ENCODE measurements around the gene RNF213. TPM values are rescaled to one million over a fixed set of nuclear protein-coding genes. Genes with fewer than 3 reads are reported as not detected.

The RNF213 gene
- total RNA-seq, 1 donor, result 134 TPM

DNA sequence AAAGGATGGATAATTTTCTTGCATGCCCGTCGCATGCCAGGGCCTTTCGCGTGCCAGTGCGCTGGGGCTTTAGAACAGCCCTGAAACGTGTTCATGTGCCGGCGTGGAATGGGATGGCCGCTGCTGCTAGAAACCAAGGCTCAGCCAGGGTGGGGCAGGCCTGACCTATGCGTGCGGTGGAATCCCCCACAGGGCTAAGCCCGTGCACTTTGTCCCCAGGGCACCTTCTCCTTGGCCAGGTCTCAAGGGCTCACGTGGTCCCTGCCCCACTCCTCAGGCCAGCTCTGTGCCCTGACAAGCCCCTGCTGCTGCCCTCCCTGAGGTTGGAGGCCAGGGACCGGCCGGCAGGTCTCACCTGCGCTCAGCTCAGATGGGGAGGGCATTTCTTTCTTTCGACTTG, 13.1 kb upstream of the RNF213 start:
- no peaks in the 10 kb centered on the region for H3K79me2 ChIP-seq (ENCODE audit: insufficient read depth, low read length)
- no peaks in the 10 kb centered on the region for H3K4me1 ChIP-seq (ENCODE audit: insufficient read depth, low read length)
- no peaks in the 10 kb centered on the region for H3K9me3 ChIP-seq (ENCODE audit: low read depth, low read length)
- H2AFZ ChIP-seq (ENCODE audit: low read length), result no peak overlapping the region
- no peak overlapping the region for H3K4me2 ChIP-seq (ENCODE audit: insufficient read depth, low read length)
- no peak for DNase-seq (ENCODE audit: insufficient read length, low spot score, missing footprints)
- TF ChIP-seq, protein P1, sequence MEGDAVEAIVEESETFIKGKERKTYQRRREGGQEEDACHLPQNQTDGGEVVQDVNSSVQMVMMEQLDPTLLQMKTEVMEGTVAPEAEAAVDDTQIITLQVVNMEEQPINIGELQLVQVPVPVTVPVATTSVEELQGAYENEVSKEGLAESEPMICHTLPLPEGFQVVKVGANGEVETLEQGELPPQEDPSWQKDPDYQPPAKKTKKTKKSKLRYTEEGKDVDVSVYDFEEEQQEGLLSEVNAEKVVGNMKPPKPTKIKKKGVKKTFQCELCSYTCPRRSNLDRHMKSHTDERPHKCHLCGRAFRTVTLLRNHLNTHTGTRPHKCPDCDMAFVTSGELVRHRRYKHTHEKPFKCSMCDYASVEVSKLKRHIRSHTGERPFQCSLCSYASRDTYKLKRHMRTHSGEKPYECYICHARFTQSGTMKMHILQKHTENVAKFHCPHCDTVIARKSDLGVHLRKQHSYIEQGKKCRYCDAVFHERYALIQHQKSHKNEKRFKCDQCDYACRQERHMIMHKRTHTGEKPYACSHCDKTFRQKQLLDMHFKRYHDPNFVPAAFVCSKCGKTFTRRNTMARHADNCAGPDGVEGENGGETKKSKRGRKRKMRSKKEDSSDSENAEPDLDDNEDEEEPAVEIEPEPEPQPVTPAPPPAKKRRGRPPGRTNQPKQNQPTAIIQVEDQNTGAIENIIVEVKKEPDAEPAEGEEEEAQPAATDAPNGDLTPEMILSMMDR (IDR thresholded peaks at IDR 0.05; ENCODE audit: extremely low read depth, low read depth, low read length), result no peak
- no peaks in the 10 kb centered on the region for H3K27me3 ChIP-seq (ENCODE audit: insufficient read depth, low read length)
- no peak overlapping the region for H3K27ac ChIP-seq (ENCODE audit: low read depth, low read length)
- H3K36me3 ChIP-seq (ENCODE audit: insufficient read depth, low read length), result no peaks in the 10 kb centered on the region
- H3K4me3 ChIP-seq (ENCODE audit: insufficient read depth, low read length), result no peak overlapping the region
- no peaks in the 10 kb centered on the region for H4K20me1 ChIP-seq (ENCODE audit: insufficient read depth, low read length)

DNA sequence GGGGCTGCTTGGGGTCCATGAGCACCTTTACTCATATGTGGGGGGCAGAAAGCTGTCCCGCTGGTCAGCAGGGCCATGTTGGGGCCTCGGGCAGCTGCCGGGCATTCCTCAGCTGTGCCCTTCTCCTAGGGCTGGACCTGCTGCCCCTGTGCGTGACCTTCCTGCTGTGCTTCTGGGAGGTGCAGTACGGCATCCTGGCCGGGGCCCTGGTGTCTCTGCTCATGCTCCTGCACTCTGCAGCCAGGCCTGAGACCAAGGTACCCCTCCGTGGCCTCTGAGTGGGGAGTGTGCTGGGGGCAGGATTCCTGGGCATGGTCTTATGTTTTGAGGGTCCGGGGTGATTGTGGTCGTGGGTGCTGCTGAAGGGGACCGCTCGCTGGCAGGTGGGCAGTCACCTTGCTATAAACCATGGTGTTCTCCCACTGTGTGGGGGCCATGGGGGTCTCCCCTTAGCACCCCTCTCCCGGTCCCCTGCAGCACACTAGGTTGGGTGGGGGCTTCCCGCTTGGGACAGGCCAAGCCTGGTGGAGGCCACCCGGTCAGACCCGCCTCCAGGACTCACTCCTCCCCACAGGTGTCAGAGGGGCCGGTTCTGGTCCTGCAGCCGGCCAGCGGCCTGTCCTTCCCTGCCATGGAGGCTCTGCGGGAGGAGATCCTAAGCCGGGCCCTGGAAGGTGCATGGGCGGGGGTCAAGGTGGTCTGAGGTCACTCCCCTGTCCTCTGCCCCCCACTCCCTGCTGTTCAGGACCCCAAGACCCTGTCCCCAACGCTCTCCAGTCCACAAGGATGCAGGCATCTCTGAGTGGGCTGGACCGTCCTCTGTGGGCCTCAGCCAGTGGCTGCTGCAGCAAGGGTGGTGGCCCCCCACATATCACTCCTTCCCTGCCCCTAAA, 12.4 kb upstream of the RNF213 start:
- no peak overlapping the region for H3K4me2 ChIP-seq (ENCODE audit: insufficient read depth, low read length)
- no peak overlapping the region for H3K27ac ChIP-seq (ENCODE audit: low read depth, low read length)
- H2AFZ ChIP-seq (ENCODE audit: low read length), result no peak overlapping the region
- H3K79me2 ChIP-seq (ENCODE audit: insufficient read depth, low read length), result no peaks in the 10 kb centered on the region
- DNase-seq (ENCODE audit: insufficient read length, low spot score, missing footprints), result peak; percentile 78
- no peaks in the 10 kb centered on the region for H4K20me1 ChIP-seq (ENCODE audit: insufficient read depth, low read length)
- no peaks in the 10 kb centered on the region for H3K4me1 ChIP-seq (ENCODE audit: insufficient read depth, low read length)
- TF ChIP-seq, protein P1 (IDR thresholded peaks at IDR 0.05; ENCODE audit: extremely low read depth, low read depth, low read length), result no peak
- H3K4me3 ChIP-seq (ENCODE audit: insufficient read depth, low read length), result no peak overlapping the region
- H3K9me3 ChIP-seq (ENCODE audit: low read depth, low read length), result no peaks in the 10 kb centered on the region
- no peaks in the 10 kb centered on the region for H3K27me3 ChIP-seq (ENCODE audit: insufficient read depth, low read length)
- no peaks in the 10 kb centered on the region for H3K36me3 ChIP-seq (ENCODE audit: insufficient read depth, low read length)

DNA sequence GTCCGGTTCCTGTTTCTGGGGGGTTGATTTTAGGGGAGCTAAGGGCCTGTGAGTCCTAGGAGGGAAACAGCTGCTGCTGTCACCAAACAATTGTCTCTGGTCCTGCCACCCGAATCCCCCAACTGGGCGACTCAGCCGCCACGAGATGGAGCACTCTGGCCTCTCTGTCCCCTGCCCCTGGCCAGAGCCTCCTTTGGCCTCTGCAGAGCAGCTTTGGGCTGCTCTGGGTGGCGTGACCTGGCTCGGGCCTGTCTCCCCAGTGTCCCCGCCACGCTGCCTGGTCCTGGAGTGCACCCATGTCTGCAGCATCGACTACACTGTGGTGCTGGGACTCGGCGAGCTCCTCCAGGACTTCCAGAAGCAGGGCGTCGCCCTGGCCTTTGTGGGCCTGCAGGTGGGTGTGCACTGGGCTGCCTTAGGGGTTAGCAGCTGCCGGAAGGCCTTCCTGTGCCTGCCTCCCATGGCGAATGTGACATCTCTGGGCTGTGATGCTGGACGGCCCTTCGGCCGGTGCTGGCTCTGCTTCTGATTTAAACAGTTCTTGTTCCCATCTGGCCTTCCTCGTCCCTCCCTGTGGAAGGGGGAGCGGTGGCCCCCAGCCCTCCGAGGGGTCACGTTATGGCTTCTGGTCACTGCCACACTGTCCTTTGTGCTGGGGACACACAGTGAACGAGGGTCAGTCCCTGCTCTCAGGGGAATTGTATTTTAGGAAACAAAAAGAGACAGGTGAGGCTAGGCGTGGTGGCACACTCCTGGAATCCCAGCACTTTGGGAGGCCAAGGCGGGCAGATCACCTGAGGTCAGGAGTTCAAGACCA, 11.6 kb upstream of the RNF213 start:
- TF ChIP-seq, protein P1 (IDR thresholded peaks at IDR 0.05; ENCODE audit: extremely low read depth, low read depth, low read length), result no peak
- H3K9me3 ChIP-seq (ENCODE audit: low read depth, low read length), result no peaks in the 10 kb centered on the region
- no peaks in the 10 kb centered on the region for H3K79me2 ChIP-seq (ENCODE audit: insufficient read depth, low read length)
- no peak overlapping the region for H3K4me2 ChIP-seq (ENCODE audit: insufficient read depth, low read length)
- no peak overlapping the region for H2AFZ ChIP-seq (ENCODE audit: low read length)
- no peaks in the 10 kb centered on the region for H3K27me3 ChIP-seq (ENCODE audit: insufficient read depth, low read length)
- no peak overlapping the region for H3K4me3 ChIP-seq (ENCODE audit: insufficient read depth, low read length)
- no peaks in the 10 kb centered on the region for H3K36me3 ChIP-seq (ENCODE audit: insufficient read depth, low read length)
- no peak overlapping the region for H3K27ac ChIP-seq (ENCODE audit: low read depth, low read length)
- H3K4me1 ChIP-seq (ENCODE audit: insufficient read depth, low read length), result peaks cover under 1% of the 10 kb centered on the region
- H4K20me1 ChIP-seq (ENCODE audit: insufficient read depth, low read length), result no peaks in the 10 kb centered on the region
- DNase-seq (ENCODE audit: insufficient read length, low spot score, missing footprints), result peak; percentile 50

DNA sequence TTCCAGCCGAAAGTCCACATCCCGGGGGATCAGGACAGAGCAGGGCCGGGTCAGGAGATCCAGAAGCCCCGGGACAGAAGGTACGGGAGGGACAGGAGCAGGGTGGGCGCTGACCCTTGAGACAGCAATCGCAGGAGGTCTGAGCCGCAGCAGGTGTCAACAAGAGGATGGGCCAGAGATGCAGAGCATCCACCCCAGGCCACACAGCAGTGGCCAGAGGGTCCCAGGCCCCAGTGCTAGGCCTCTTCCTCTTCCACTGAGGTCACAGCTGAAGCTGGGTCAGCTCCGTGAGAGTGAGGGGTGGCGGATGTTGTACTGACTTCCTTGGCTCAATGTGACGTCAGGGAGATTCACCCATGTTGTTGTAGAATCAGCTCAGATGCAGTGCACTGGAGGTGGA, 8.7 kb upstream of the RNF213 start:
- no peak for DNase-seq (ENCODE audit: insufficient read length, low spot score, missing footprints)
- Histone ChIP-seq H3K4me3 (ENCODE audit: insufficient read depth, low read length) (no peak overlapping the region), H3K36me3 (ENCODE audit: insufficient read depth, low read length) (no peaks in the 10 kb centered on the region), H3K27me3 (ENCODE audit: insufficient read depth, low read length) (no peaks in the 10 kb centered on the region), H3K4me2 (ENCODE audit: insufficient read depth, low read length) (no peak overlapping the region), H3K4me1 (ENCODE audit: insufficient read depth, low read length) (peaks cover 15% of the 10 kb centered on the region), H2AFZ (ENCODE audit: low read length) (no peak overlapping the region), H3K27ac (ENCODE audit: low read depth, low read length) (no peak overlapping the region), H3K9me3 (ENCODE audit: low read depth, low read length) (no peaks in the 10 kb centered on the region), H3K79me2 (ENCODE audit: insufficient read depth, low read length) (no peaks in the 10 kb centered on the region), H4K20me1 (ENCODE audit: insufficient read depth, low read length) (no peaks in the 10 kb centered on the region)
- TF ChIP-seq, protein P1 (IDR thresholded peaks at IDR 0.05; ENCODE audit: extremely low read depth, low read depth, low read length), result no peak
